CD14-positive monocyte (primary cell): ENCODE results near the gene HOXA13. TPM values are rescaled to one million over a fixed set of nuclear protein-coding genes. Genes with fewer than 3 reads are reported as not detected.
A peak's percentile ranks its signal among the peaks of the same experiment; 100 is the strongest.

Source experiments
- DNase-seq, 3 donors: peaks; one replicate each; pipeline ENCODE4 v3.0.0-alpha.2; 2011 to 2022
- H2AFZ ChIP-seq: 2 replicates; pipeline ENCODE4 v1.6.0; 2012; ENCODE audit warnings: mild to moderate bottlenecking, low read depth, low read length, inconsistent platforms; ENCODE audit not compliant: insufficient read depth, poor library complexity, severe bottlenecking
- H3K27ac ChIP-seq, 2 donors: 1 replicate in 1 of 2; 2 replicates in 1 of 2; pipeline ENCODE4 v1.5.1; 2012 to 2013; ENCODE audit warnings: low read length in 2 of 2, control low read depth in 1 of 2, inconsistent platforms in 1 of 2, low read depth in 1 of 2, mild to moderate bottlenecking in 1 of 2
- H3K27me3 ChIP-seq, 2 donors: one replicate each; pipeline versions ENCODE4 v1.6.0 to v1.6.1; 2011 to 2013; ENCODE audit warnings: low read length in 2 of 2; ENCODE audit not compliant: control insufficient read depth in 2 of 2, insufficient read depth in 2 of 2
- H3K36me3 ChIP-seq, 2 donors: replicated peaks in 1 of 2; 1 replicate in 1 of 2; 2 replicates in 1 of 2; pipeline versions ENCODE4 v1.5.1 to v1.6.1; 2012 to 2013; ENCODE audit warnings: low read length in 2 of 2, control low read depth in 1 of 2, inconsistent platforms in 1 of 2, mild to moderate bottlenecking in 1 of 2; ENCODE audit not compliant: insufficient read depth in 2 of 2, control insufficient read depth in 1 of 2
- H3K4me1 ChIP-seq, 2 donors: 1 replicate in 1 of 2; 2 replicates in 1 of 2; pipeline versions ENCODE4 v1.5.1 to v1.6.1; 2012 to 2013; ENCODE audit warnings: low read length in 2 of 2, control low read depth in 1 of 2, inconsistent platforms in 1 of 2, mild to moderate bottlenecking in 1 of 2, moderate library complexity in 1 of 2; ENCODE audit not compliant: insufficient read depth in 2 of 2, control insufficient read depth in 1 of 2
- H3K4me2 ChIP-seq: replicated peaks from 2 replicates; pipeline ENCODE3; 2012; ENCODE audit warnings: low read length, moderate library complexity, mild to moderate bottlenecking; ENCODE audit not compliant: poor library complexity, severe bottlenecking; ENCODE audit errors: extremely low read depth
- H3K4me3 ChIP-seq, 3 experiments: fragments of 200-600 bp in 1 of 3; sonication (generic) in 1 of 3; replicated peaks in 1 of 3; 1 replicate in 2 of 3; 2 replicates in 1 of 3; pipeline ENCODE4 v1.5.1; 2011 to 2013; ENCODE audit warnings: low read length in 3 of 3, mild to moderate bottlenecking in 3 of 3, control low read depth in 2 of 3, low read depth in 2 of 3, inconsistent platforms in 1 of 3, moderate library complexity in 1 of 3
- H3K79me2 ChIP-seq: 2 replicates; pipeline ENCODE4 v1.6.0; 2012; ENCODE audit warnings: mild to moderate bottlenecking, control low read depth, inconsistent platforms, low read length, moderate library complexity; ENCODE audit not compliant: insufficient read depth
- H3K9ac ChIP-seq: 2 replicates; pipeline ENCODE4 v1.6.0; 2017; ENCODE audit warnings: low read length, mild to moderate bottlenecking; ENCODE audit not compliant: insufficient read depth, poor library complexity, severe bottlenecking
- H3K9me3 ChIP-seq, 2 donors: replicated peaks in 1 of 2; 1 replicate in 1 of 2; 2 replicates in 1 of 2; pipeline versions ENCODE4 v1.5.1 to v1.6.1; 2012 to 2013; ENCODE audit warnings: low read length in 2 of 2, control low read depth in 1 of 2; ENCODE audit not compliant: control insufficient read depth in 1 of 2, insufficient read depth in 1 of 2
- H4K20me1 ChIP-seq: 2 replicates; pipeline ENCODE4 v1.6.0; 2012; ENCODE audit warnings: mild to moderate bottlenecking, low read length, control low read depth, moderate library complexity; ENCODE audit not compliant: insufficient read depth
- H3K27ac Mint-ChIP-seq, 7 donors: one replicate each; pipeline ENCODE4 v1.8.0; 2020; ENCODE audit warnings: mild to moderate bottlenecking in 7 of 7, mixed read lengths in 7 of 7, moderate library complexity in 6 of 7, inconsistent platforms in 2 of 7
- H3K27me3 Mint-ChIP-seq, 3 donors: one replicate each; pipeline ENCODE4 v1.8.0; 2021 to 2022; ENCODE audit warnings: low read depth in 3 of 3, mild to moderate bottlenecking in 3 of 3, mixed read lengths in 3 of 3, moderate library complexity in 3 of 3, inconsistent platforms in 1 of 3
- H3K36me3 Mint-ChIP-seq, 2 donors: one replicate each; pipeline ENCODE4 v1.8.0; 2020; ENCODE audit warnings: mixed read lengths in 2 of 2, inconsistent platforms in 1 of 2, mild to moderate bottlenecking in 1 of 2
- H3K4me1 Mint-ChIP-seq: one replicate; pipeline ENCODE4 v1.8.0; 2020; ENCODE audit warnings: mild to moderate bottlenecking, mixed read lengths
- H3K4me3 Mint-ChIP-seq, 2 donors: one replicate each; pipeline ENCODE4 v1.8.0; 2020; ENCODE audit warnings: mild to moderate bottlenecking in 2 of 2, mixed read lengths in 2 of 2, moderate library complexity in 1 of 2
- H3K9me3 Mint-ChIP-seq, 7 donors: one replicate each; pipeline ENCODE4 v1.8.0; 2020 to 2022; ENCODE audit warnings: mixed read lengths in 7 of 7, mild to moderate bottlenecking in 6 of 7, moderate library complexity in 6 of 7, inconsistent platforms in 2 of 7
- CTCF ChIP-seq: fragments of 200-600 bp; IDR thresholded peaks from one replicate; pipeline ENCODE4 v1.8.0; 2022; ENCODE audit warnings: antibody characterized with exemption, mild to moderate bottlenecking
- WGBS: methylation state at CpG from one replicate; pipeline ENCODE4 v1.1.5; 2013; ENCODE audit warnings: missing lambda C conversion rate; ENCODE audit not compliant: insufficient coverage; 5-methylcytosine and 5-hydroxymethylcytosine counted together
- intact Hi-C, 2 donors: fragments of 100-400 bp; cut with micrococcal nuclease; formaldehyde crosslinking; loops; one replicate each; pipeline versions ENCODE4 v1.15.0 to v1.15.1; 2023
- polyA plus RNA-seq, 3 donors: library from polyadenylated mRNA; depleted of rRNA in 1 of 3; unstranded in 2 of 3; stranded (reverse) in 1 of 3; fragments of 300-500 nt in 2 of 3; fragments of >200 nt in 1 of 3; fragmentation: Illumina TruSeq in 2 of 3; gene quantifications; 1 replicate in 2 of 3; 2 replicates in 1 of 3; pipeline ENCODE4 v1.2.3, GENCODE V29; 2012 to 2021

The HOXA13 gene
- polyA plus RNA-seq, 3 donors, result not detected

DNA sequence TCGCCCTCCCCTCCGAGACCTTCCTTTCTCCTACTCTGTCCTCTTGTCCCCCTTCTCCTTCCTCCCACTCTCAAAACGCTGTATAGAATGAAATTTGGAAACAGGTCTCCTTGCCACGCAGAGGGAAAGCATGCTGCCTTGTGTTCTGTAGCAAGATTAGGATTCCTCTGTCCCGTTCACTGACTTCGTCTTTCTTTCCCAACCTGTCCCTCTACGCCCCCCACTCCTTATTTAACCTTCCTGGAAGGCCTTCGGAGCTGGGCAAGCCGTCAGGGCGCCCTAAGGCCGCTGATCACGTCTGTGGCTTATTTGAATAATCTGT is 35.9 kb downstream of the HOXA13 start:
- H4K20me1 ChIP-seq, result no peaks in the 10 kb centered on the region
- H3K4me1 ChIP-seq, result peaks cover 72 to 88% of the 10 kb centered on the region in 2 donors
- intact Hi-C loops, result loop anchor here (5.0 to 10.0 kb wide), 4 partner anchors 309 to 797 kb away; no protein-coding TSS in a partner anchor
- H2AFZ ChIP-seq, result peak overlapping the region; percentile 79
- peaks cover 5 to 51% (median 36%) of the 10 kb centered on the region in 7 donors for H3K9me3 Mint-ChIP-seq
- no peak for DNase-seq
- peaks cover 18 to 35% of the 10 kb centered on the region in 2 donors for H3K9me3 ChIP-seq
- no peaks in the 10 kb centered on the region for H3K36me3 ChIP-seq
- H3K9ac ChIP-seq, result peak overlapping the region; percentile 32
- H3K27me3 Mint-ChIP-seq, result peaks cover 84 to 93% (median 86%) of the 10 kb centered on the region in 3 donors
- peak overlapping the region in 2 of 7 donors; percentile 37 to 57 for H3K27ac Mint-ChIP-seq
- H3K27me3 ChIP-seq, result peaks cover 57 to 92% of the 10 kb centered on the region in 2 donors
- peak overlapping the region; percentile 69 for H3K4me2 ChIP-seq
- WGBS, result 0% methylated on average over 7 of the region's 12 CpGs
- TF ChIP-seq CTCF, result peak; percentile 12
- peaks cover 67% of the 10 kb centered on the region for H3K4me1 Mint-ChIP-seq
- peaks cover 7% of the 10 kb centered on the region for H3K79me2 ChIP-seq
- no peak overlapping the region for H3K27ac ChIP-seq
- H3K4me3 Mint-ChIP-seq, result peak overlapping the region; percentile 72 to 92
- H3K36me3 Mint-ChIP-seq, result peaks cover 23 to 40% of the 10 kb centered on the region in 2 donors
- peak overlapping the region; percentile 17 to 74 (median 40) for H3K4me3 ChIP-seq

DNA sequence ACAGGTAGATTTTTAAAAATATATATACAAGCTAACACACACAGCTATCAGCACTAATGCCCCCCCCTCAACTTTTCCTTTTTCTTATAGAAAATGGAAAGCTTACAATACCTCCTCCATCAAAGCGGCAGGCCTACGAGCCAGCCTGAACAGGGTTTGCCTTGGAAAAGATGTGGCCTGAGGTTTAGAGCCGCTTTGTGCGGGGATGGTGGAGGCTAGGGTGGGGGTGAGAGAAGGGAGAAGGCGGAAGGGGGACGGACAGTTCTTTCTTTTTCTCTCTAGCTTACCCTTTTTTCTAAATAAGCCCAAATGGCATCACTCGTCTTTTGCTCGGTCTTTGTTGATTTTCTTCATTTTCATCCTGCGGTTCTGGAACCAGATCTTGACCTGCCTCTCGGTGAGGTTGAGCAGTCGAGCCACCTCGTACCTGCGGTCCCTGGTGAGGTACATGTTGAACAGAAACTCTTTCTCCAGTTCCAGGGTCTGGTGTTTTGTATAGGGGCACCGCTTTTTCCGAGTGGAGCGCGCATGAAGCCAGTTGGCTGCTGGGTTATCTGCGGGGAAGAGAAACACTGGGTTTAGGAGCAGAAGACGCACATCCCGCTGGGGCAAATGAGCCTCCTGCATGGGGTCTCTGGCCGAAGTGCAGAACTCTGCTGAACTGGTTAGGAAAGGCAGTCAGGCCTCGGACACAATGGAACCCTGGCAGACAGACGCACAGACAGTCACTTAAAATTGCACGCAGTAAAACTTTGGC is 36.4 kb downstream of the HOXA13 start:
- H3K9me3 Mint-ChIP-seq, result peaks cover 3 to 46% (median 35%) of the 10 kb centered on the region in 7 donors
- no peaks in the 10 kb centered on the region for H3K36me3 ChIP-seq
- H3K27ac Mint-ChIP-seq, result peak overlapping the region in 2 of 7 donors; percentile 37 to 57
- peak overlapping the region; percentile 72 to 92 for H3K4me3 Mint-ChIP-seq
- peak overlapping the region; percentile 69 for H3K4me2 ChIP-seq
- H3K4me1 ChIP-seq, result peaks cover 71 to 86% of the 10 kb centered on the region in 2 donors
- peaks cover 84 to 93% (median 86%) of the 10 kb centered on the region in 3 donors for H3K27me3 Mint-ChIP-seq
- H3K36me3 Mint-ChIP-seq, result peaks cover 18 to 36% of the 10 kb centered on the region in 2 donors
- peak overlapping the region; percentile 79 for H2AFZ ChIP-seq
- H3K4me1 Mint-ChIP-seq, result peaks cover 67% of the 10 kb centered on the region
- peak overlapping the region in 1 of 3 experiments; percentile 74 for H3K4me3 ChIP-seq
- WGBS, result 5% methylated on average over 15 of the region's 24 CpGs
- DNase-seq, result no peak
- peaks cover 18 to 36% of the 10 kb centered on the region in 2 donors for H3K9me3 ChIP-seq
- H3K79me2 ChIP-seq, result peaks cover 7% of the 10 kb centered on the region
- no peaks in the 10 kb centered on the region for H4K20me1 ChIP-seq
- H3K27me3 ChIP-seq, result peaks cover 57 to 92% of the 10 kb centered on the region in 2 donors
- TF ChIP-seq CTCF, result no peak
- H3K27ac ChIP-seq, result no peak overlapping the region
- H3K9ac ChIP-seq, result no peak overlapping the region
- intact Hi-C loops, result loop anchor here (5.0 to 10.0 kb wide), 4 partner anchors 309 to 796 kb away; no protein-coding TSS in a partner anchor
